Erythroblast (primary cell): ENCODE results near the gene COQ8A.

Experiments used
- GATA1 ChIP-seq: IDR thresholded peaks from 2 replicates; pipeline ENCODE4 v1.6.1; 2011; ENCODE audit warnings: low read depth, mild to moderate bottlenecking, control low read depth, low read length, moderate library complexity
- POLR2A ChIP-seq: IDR thresholded peaks from 2 replicates; pipeline ENCODE4 v1.6.1; 2011; ENCODE audit warnings: mild to moderate bottlenecking, low read length

DNA sequence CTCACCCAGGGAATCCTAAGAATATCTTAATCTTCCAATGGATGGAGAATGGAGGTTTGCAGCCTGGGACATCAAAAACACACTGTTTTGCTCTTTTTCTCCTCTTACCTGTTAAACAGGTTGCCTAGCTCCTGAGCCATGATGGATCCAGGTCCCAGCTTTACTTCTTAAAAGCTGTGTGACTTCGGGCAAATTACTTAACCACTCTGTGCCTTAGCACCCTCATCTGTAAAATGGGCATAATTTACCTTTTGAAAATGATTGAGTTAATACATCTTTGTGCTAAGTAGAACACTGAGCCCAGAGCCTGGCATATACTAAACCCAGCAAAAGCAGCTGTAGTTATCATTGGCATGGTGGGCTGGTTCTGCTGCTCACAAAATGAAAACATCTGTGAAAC, 10.2 kb downstream of the COQ8A start:
- TF ChIP-seq POLR2A (no peak), GATA1 (no peak)
